AG10803 (cell line): ENCODE measurements around the gene LACRT.
"Not testable (repeated sequence)": the region's sequence is repeated elsewhere in the genome, so short reads cannot be mapped to it uniquely, and the experiment has no call there.

Experiments
- DNase-seq: peaks from one replicate; pipeline ENCODE4 v3.0.0; 2010; ENCODE audit warnings: low read depth
- H3K4me3 ChIP-seq: 2 replicates; pipeline ENCODE4 v1.5.1; 2011; ENCODE audit warnings: mild to moderate bottlenecking, low read length, control low read depth
- TF ChIP-seq, protein P1 (sequence below): conservative IDR thresholded peaks from 2 replicates; pipeline ENCODE4 v1.5.1; 2011; ENCODE audit warnings: mild to moderate bottlenecking, low read length, control low read depth, inconsistent platforms

Gene LACRT, protein sequence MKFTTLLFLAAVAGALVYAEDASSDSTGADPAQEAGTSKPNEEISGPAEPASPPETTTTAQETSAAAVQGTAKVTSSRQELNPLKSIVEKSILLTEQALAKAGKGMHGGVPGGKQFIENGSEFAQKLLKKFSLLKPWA

DNA sequence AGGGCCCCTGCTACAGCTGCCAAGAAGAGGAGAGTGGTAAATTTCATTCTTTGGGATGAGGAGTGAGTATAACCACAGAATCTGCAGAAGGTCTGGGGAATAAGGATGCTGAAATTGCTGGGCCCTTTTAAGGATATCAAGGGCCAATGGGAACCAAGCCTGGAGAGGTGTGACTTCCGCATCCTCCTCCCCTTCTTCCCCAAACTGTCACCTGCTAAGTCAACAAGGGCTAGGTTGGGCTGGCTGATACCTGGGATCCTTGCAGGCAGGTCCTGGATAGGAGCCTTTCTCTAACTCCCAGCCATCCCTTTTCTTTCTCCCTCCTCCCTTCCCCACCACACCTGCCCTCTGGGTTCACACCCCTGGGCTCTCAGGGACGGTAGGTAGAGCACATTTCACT, at the start of gene LACRT:
TSS of gene LACRT (minus strand) at position 101 of the 400 bp plus-strand sequence. CDS start at position 47, 54 bp downstream.
- no peak within 1 kb of the TSS for H3K4me3 ChIP-seq
- TF ChIP-seq, protein P1, sequence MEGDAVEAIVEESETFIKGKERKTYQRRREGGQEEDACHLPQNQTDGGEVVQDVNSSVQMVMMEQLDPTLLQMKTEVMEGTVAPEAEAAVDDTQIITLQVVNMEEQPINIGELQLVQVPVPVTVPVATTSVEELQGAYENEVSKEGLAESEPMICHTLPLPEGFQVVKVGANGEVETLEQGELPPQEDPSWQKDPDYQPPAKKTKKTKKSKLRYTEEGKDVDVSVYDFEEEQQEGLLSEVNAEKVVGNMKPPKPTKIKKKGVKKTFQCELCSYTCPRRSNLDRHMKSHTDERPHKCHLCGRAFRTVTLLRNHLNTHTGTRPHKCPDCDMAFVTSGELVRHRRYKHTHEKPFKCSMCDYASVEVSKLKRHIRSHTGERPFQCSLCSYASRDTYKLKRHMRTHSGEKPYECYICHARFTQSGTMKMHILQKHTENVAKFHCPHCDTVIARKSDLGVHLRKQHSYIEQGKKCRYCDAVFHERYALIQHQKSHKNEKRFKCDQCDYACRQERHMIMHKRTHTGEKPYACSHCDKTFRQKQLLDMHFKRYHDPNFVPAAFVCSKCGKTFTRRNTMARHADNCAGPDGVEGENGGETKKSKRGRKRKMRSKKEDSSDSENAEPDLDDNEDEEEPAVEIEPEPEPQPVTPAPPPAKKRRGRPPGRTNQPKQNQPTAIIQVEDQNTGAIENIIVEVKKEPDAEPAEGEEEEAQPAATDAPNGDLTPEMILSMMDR, result no peak
- no peak for DNase-seq

DNA sequence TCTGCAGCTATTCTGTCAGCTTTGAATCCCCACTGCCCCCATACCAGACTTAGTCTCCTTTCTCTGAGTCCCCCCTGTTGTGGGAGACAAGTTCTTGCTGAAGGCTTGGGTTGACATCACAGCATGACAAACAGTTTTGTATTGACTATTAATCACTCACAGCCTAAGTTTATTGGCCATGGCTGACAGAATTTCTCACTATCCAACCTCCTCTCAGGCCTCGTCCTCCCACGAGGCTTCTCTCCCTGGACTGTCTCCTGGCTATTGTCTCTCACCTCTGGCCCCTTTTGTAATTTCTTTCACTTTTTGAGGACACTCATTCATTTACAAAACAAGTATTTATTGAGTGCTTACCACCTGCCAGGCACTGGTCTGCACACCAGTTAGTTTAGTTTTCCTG, 48.7 kb upstream of the LACRT start:
- TF ChIP-seq, protein P1, result no peak
- H3K4me3 ChIP-seq, result no peak overlapping the region
- no peak for DNase-seq

DNA sequence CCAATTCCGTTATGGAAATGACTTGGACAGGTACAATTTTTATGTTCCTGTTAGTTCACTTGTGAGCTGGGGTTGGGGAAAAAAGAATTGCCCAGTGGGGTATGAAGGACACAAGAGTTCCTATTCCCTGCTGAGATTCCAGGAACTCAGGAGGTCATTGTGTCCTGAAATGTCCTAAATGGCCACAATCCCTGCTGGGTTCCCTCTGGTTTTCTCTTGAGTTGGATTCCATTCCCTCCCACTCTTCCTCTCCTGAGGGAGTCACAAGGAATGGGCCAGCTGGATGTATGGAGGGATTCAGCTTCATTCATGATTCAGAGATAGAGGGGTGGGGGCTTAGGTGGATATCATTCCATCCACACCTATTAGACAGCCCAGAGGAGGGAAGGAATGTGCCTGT, 48.0 kb upstream of the LACRT start:
- no peak for DNase-seq
- no peak overlapping the region for H3K4me3 ChIP-seq
- TF ChIP-seq, protein P1, result no peak

GRCh38 chr12:54680374-54680773, 45.7 kb upstream of the LACRT start:
- TF ChIP-seq, protein P1, result peak; percentile 45
- no peak overlapping the region for H3K4me3 ChIP-seq
- DNase-seq, result no peak

DNA sequence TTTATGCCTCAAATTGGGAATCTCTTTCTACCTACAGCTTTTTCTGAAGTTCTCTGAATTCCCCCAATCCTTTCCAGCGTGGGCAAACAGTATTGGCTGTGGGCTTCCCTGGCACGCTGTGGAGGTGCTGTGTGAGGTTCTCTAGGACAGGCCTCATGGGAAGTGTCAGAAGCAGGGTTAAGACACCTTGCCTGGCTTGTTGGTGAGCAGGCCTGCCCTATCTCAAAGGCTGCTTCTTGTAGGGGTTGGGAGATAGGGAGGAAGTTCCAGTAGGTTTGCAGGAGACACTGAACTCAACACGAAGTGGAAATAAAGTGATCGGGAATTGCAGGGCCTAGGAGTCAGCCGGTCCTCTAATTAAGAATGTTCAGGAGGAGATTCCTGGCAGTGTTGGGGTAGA, 43.4 kb upstream of the LACRT start:
- TF ChIP-seq, protein P1, result no peak
- no peak for DNase-seq
- no peak overlapping the region for H3K4me3 ChIP-seq

- TF ChIP-seq, protein P1, result no peak
- no peak for DNase-seq
- H3K4me3 ChIP-seq, result no peak overlapping the region
These were observed 33.2 kb upstream of the LACRT start for GRCh38 chr12:54667945-54668344.

DNA sequence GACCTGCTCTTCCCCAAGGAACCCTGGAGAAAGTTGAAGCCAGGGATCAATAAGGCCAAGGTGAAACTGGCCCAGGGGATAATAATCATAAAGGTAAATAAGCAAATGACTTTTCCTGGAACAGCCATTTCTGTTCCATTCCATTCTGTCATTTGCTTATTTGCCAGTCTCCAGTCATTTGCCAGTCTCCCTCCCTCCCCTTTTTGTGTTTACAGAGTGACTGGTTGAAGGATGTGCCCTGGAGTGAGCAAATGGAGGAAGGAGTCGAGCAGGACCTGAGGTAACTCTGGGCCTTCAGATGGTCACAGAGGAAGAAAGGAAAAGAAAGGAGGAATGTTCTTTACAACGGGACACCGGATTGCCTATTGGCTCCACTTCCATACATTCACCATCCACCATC, 31.3 kb upstream of the LACRT start:
- no peak overlapping the region for H3K4me3 ChIP-seq
- DNase-seq, result no peak
- TF ChIP-seq, protein P1, result no peak

GRCh38 chr12:54665022-54665635, 30.4 kb upstream of the LACRT start:
- not testable (repeated sequence) for DNase-seq, H3K4me3 ChIP-seq
